DMS53 treated with DMSO at 0.1 percent for 48 hours (cell line): ENCODE measurements around the gene TIGAR.

ENCODE experiments used
- DNase-seq: peaks from one replicate; lab custom pipeline; 2025; ENCODE audit not compliant: unreplicated experiment; lab: John Stamatoyannopoulos, UW

TIGAR gene

DNA sequence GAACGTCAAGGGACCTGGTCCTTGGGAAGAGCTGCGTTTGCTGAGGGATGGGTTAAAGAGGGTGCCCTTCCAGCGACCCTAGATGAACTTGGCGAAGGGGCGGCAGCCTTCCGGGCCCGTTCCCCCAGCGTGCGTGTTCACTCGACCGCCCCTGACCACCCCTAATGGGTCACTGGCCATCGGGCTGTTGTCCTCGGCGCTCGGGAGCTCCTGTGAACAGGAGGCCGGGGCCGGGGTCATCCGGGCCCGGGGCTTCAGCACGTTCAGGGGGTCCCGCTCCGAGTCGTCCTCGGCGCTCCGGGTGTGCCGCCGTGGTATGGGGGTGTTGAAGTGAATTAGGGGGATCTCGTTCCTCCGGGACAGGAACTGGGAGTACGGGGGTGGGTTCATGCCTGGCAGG, 49.3 kb downstream of the TIGAR start:
- DNase-seq = no peak

DNA sequence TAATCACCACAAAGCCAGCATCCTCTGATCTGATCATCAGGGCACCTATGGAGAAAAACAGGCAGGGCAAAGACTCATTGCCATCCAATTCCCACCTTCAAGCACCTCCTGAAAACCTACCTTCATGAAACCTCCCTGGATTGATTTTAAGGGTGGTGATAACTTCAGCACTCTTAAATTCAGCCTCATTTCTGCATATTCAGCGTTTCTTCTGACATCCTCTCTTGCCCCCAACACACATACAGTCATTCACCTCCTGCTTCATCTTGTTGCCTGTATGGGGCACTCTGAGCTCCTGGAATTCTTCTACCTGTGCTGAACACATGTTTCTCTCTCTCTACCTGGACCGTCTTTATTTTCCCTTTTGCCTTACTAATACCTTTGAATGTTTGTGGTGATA, 51.6 kb downstream of the TIGAR start:
- no peak for DNase-seq

DNA sequence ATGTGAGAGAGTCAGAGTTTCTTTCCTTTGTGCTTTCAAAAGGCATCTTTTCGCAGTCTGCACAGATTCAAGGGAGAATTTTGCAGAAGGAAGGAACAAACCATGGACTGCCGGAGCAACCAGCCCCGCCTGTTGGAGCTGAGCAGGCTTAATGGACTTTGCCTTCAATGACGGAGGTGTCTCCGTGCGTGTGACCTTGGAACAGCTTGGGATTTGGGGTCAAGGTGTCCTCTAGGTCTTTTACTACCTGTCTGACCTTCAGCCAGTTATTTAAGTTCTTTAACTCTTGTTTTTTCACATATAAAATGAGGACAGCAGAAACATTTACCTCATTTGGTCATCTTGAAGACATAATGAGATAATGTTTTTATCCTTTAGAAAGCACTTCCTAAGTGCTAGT, 54.4 kb downstream of the TIGAR start:
- no peak for DNase-seq

DNA sequence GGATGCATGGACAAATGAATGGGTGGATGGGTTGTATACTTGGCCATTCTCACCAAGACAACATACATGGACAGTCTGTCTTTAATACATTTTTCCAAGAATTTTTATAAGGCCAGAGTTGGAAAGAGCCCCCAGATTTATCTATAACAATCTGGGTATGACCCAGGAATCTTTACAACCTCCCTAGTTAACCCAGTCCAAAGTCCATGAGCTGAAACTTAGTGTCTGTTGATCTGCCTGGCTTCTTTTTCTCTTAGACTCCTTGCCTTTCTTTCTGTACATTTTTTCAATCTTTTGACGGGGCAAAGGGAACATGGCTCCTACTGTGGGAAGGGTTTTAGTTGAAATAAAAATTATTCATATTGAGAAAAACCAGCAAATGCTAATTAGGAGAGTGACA, 57.8 kb downstream of the TIGAR start:
- DNase-seq = no peak

DNA sequence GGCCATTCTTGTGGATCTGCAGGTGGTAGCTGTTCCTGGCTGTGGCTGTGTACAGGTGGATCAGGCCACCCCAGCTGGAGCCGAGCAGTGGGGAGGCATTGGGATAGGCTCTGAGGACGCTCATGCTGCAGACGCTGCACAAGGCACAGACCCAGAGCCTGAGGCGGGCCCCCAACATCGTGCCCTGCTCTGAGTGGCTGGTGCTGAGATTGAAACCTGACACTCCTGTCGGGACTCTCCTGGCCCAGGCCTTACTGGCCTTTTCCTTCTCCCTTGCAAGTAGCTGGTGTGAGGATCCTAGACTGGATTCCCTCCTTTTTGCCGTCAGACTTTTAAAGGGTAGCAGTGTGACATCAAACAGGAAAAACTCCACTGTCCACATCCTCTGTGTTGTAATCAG, 58.4 kb downstream of the TIGAR start, which contains the start of gene FGF23:
Gene FGF23 (minus strand): TSS at position 308 of the 400 bp plus-strand sequence. CDS start 130 bp downstream, at position 178.
- DNase-seq = no peak

DNA sequence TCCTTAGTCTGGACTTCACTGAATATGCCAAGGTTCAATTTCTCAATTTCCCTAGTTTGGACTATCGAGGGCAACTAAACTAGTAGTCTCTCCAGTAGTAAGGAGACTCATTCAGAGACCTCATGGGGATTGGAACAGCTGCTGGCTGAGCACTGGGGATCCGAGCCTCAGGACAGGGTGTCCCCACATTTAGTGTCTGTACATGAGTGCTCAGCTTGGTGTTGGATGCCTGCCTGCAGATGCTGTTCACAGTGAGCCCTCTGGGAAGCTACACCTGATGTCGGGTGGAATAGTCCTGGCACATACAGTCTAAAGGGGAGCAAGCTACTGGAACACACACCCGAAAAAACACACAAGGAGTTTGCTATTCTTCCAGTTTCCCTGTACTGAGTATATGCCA, 59.3 kb downstream of the TIGAR start:
- DNase-seq = no peak

DNA sequence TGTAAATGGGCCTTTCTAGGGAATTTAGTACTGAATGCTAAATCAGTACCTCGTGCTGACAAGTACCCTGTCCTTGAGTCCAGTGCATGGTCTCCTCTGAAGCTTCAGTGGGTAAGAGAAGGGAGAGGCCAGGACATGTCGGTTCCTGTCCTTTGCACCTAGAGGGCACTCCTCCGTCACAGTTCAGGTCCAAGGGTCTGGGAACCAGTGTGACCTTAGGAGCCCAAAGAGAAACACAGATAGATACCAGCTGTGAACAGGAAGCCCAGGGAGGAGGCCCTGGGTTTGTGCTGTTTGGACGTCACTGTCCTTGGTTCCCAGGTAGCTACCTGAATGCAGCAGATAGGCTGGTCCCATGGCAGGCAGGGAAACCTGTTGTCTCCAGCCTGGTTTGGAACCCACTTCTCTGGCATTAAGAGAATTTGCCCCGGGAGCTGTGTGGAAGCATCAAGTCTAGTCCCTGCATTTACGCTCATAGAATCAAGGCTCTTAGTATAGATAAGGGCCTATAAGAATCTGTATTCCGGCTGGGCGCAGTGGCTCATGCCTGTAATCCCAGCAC, 62.4 kb downstream of the TIGAR start:
- peak; percentile 94 for DNase-seq

DNA sequence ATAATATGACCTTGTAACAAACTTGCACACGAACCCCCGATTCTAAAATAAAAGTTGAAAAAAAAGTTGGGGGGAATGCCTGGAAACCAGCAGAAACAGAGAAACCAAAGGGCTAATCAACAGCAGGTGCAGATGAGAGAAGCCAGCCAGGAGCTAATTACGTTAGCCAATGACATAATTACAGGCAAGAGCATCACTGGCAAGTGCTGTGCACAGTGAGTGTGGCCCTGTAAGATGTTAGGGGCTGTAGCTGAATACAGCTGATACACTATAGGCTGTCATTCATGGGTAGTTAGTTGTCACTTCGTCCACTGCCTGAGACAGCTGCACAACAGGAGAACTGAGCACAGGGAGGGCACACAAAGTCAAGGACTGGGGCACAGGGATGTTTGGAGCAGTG, 65.8 kb downstream of the TIGAR start:
- no peak for DNase-seq

DNA sequence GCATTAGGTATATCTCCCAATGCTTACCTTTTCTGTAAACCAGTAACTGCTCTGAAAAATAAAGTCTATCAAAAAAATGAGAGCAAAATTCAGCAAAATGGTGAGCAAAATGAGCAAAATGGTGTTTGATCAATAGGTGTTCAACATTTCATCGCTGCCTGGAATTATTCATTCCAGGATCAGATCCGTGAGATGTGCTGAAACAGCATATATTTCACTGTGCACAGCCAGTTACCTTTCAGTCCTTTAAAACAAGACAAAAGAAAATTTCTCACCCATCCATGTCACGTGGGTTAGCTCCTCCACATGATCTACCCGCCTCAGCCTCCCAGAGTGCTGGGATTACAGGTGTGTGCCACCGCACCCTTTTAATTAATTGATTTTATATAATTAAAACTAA, 66.6 kb downstream of the TIGAR start:
- DNase-seq = no peak

DNA sequence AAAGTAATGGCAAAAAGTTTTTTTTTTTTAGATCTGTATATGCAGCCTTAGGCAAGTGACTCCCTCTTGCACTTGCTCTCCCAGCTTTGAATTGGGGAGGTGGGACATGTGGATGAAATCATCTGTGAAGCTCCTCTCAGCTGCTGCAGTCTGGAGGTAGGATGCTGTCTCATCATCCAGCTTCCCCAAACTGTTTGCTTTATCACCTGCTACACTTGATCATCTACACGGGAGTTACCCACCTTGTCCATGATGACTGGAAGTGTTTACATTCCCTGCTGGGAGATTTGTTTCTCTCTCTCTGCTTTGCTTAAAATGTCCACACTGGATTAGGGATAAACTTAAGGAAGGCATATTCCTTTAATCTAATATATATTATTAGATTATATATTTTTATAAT, 67.0 kb downstream of the TIGAR start:
- DNase-seq = peak; percentile 86

DNA sequence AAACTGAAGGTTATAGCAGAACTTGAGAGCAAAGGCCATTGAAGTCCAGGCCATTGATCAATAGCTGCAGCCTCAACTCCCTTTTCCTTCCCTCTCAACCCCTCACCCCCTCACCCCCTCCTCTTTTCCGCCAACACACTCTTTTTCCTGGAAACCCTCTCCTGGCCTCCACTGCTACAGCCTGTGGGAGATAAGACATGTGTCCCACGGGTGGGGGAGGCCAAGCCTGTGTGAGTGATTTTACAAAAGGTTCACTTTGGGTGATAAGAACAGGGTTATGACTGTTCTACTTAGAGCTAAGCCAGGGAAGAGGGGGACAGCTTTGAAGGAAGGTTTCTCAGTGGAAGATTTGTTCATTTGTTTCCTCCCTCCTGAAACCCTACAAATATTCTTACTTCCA, 67.6 kb downstream of the TIGAR start:
- no peak for DNase-seq

DNA sequence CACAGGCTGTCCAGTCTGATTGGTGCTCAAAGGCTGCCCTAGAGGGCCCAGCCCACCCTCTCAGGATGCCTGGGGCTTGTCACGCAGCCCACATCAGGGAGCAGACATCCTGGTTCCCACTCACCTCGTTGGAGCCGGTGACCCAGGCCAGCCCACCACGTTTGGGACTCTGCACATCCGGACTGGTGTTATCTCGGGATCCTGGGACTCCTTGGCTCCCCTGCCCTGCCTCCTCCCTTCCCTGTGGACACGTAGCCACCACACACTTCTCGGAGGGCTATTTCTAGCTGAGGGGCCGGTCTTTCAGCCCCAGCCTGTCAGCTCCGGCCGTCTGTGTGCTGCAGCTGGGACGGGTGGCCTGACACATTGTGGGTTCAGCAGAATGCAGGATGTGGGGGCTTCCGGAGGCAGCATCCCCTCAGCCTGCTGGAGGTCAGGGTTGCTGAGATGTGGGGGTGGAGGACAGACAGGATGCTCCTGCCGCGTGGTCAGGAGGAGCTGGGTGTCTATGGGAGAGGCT, 71.3 kb downstream of the TIGAR start:
- no peak for DNase-seq

DNA sequence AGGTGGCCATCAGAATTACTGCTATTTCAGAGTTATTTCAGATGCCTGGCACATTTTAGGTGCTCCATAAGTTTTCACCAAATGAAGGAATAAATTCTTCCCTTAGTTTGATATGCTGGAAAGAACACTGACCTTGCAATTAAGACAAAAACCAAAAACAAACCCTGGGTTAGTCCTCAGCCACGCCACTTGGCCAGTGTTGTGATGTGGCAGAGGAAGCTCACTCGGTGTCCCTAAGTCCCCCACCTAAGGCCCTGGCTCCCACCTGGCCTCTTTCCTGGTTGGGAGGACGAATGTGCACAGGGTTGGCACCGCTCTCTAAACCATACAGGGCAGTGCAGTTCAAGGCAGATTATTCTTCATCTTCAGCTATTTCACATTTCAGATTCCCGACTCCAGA, 72.2 kb downstream of the TIGAR start:
- DNase-seq = no peak

DNA sequence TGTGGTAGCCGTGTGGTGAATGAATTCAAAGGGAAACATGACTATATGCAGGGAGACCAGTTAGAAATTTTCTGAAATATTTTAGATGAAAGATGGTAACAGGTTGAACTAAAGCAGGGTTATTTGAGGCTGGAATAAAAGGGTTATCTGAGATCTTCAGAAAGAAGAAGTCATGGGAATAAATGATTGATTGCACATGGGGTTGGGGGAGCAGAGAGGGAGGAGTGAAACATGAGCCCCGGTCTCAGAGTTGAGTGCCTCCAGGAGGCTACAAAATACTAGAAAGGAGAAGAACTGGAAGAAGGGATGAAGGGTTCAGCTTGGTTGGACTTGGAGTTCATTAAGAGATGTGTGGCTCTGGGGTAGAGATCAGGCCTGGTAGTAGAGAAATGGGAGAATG, 74.8 kb downstream of the TIGAR start:
- no peak for DNase-seq

DNA sequence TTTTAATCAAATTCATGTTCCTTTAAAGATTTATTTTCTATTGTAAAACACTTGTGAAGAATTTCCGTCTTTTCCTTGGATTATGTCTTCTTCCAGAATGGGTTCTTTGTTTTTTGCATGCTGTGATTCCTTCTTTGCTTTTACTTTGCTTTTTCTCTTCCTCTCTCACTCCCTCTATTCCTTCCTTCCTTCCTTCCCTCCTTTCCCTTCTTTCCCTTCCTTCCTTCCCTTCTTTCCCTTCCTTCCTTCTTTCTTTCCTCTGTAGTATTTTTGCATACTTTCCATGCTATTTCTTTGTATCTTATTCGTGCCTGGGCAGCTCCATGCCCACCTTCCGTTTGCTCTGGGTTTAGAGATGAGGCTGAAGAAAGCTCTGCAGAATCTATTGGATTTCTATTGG, 80.1 kb downstream of the TIGAR start:
- DNase-seq = no peak

DNA sequence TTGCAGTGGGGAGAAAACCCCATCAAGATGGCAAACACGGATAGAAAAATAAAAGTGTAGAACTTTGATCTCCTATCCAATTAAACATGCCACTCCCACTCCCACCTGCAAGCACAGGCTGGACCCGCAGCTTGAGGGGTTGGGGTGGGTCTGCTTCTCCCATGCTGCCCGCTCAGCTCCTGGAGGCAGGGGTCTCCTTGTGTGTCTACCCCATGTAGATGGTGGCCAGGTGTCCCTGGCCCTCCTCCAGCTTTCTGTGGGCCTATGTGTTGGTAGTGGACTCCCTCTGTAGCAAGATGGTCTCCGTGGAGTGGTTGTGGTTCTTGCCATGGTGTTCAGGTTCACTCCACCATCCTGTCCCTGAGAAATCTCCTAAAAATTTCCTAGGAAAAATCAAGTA, 82.0 kb downstream of the TIGAR start:
- no peak for DNase-seq
